CD14-positive monocyte (primary cell): ENCODE data around the gene MED12L. TPM values are rescaled to one million over a fixed set of nuclear protein-coding genes. Genes with fewer than 3 reads are reported as not detected.

ENCODE experiments used
- DNase-seq, 3 donors: peaks; one replicate each; pipeline ENCODE4 v3.0.0-alpha.2; 2011 to 2022
- H2AFZ ChIP-seq: 2 replicates; pipeline ENCODE4 v1.6.0; 2012; ENCODE audit warnings: mild to moderate bottlenecking, low read depth, low read length, inconsistent platforms; ENCODE audit not compliant: insufficient read depth, poor library complexity, severe bottlenecking
- H3K27ac ChIP-seq, 2 donors: 1 replicate in 1 of 2; 2 replicates in 1 of 2; pipeline ENCODE4 v1.5.1; 2012 to 2013; ENCODE audit warnings: low read length in 2 of 2, control low read depth in 1 of 2, inconsistent platforms in 1 of 2, low read depth in 1 of 2, mild to moderate bottlenecking in 1 of 2
- H3K27me3 ChIP-seq, 2 donors: one replicate each; pipeline versions ENCODE4 v1.6.0 to v1.6.1; 2011 to 2013; ENCODE audit warnings: low read length in 2 of 2; ENCODE audit not compliant: control insufficient read depth in 2 of 2, insufficient read depth in 2 of 2
- H3K36me3 ChIP-seq, 2 donors: replicated peaks in 1 of 2; 1 replicate in 1 of 2; 2 replicates in 1 of 2; pipeline versions ENCODE4 v1.5.1 to v1.6.1; 2012 to 2013; ENCODE audit warnings: low read length in 2 of 2, control low read depth in 1 of 2, inconsistent platforms in 1 of 2, mild to moderate bottlenecking in 1 of 2; ENCODE audit not compliant: insufficient read depth in 2 of 2, control insufficient read depth in 1 of 2
- H3K4me1 ChIP-seq, 2 donors: 1 replicate in 1 of 2; 2 replicates in 1 of 2; pipeline versions ENCODE4 v1.5.1 to v1.6.1; 2012 to 2013; ENCODE audit warnings: low read length in 2 of 2, control low read depth in 1 of 2, inconsistent platforms in 1 of 2, mild to moderate bottlenecking in 1 of 2, moderate library complexity in 1 of 2; ENCODE audit not compliant: insufficient read depth in 2 of 2, control insufficient read depth in 1 of 2
- H3K4me2 ChIP-seq: replicated peaks from 2 replicates; pipeline ENCODE3; 2012; ENCODE audit warnings: low read length, moderate library complexity, mild to moderate bottlenecking; ENCODE audit not compliant: poor library complexity, severe bottlenecking; ENCODE audit errors: extremely low read depth
- H3K4me3 ChIP-seq, 3 experiments: fragments of 200-600 bp in 1 of 3; sonication (generic) in 1 of 3; replicated peaks in 1 of 3; 1 replicate in 2 of 3; 2 replicates in 1 of 3; pipeline ENCODE4 v1.5.1; 2011 to 2013; ENCODE audit warnings: low read length in 3 of 3, mild to moderate bottlenecking in 3 of 3, control low read depth in 2 of 3, low read depth in 2 of 3, inconsistent platforms in 1 of 3, moderate library complexity in 1 of 3
- H3K79me2 ChIP-seq: 2 replicates; pipeline ENCODE4 v1.6.0; 2012; ENCODE audit warnings: mild to moderate bottlenecking, control low read depth, inconsistent platforms, low read length, moderate library complexity; ENCODE audit not compliant: insufficient read depth
- H3K9ac ChIP-seq: 2 replicates; pipeline ENCODE4 v1.6.0; 2017; ENCODE audit warnings: low read length, mild to moderate bottlenecking; ENCODE audit not compliant: insufficient read depth, poor library complexity, severe bottlenecking
- H3K9me3 ChIP-seq, 2 donors: replicated peaks in 1 of 2; 1 replicate in 1 of 2; 2 replicates in 1 of 2; pipeline versions ENCODE4 v1.5.1 to v1.6.1; 2012 to 2013; ENCODE audit warnings: low read length in 2 of 2, control low read depth in 1 of 2; ENCODE audit not compliant: control insufficient read depth in 1 of 2, insufficient read depth in 1 of 2
- H4K20me1 ChIP-seq: 2 replicates; pipeline ENCODE4 v1.6.0; 2012; ENCODE audit warnings: mild to moderate bottlenecking, low read length, control low read depth, moderate library complexity; ENCODE audit not compliant: insufficient read depth
- H3K27ac Mint-ChIP-seq, 7 donors: one replicate each; pipeline ENCODE4 v1.8.0; 2020; ENCODE audit warnings: mild to moderate bottlenecking in 7 of 7, mixed read lengths in 7 of 7, moderate library complexity in 6 of 7, inconsistent platforms in 2 of 7
- H3K27me3 Mint-ChIP-seq, 3 donors: one replicate each; pipeline ENCODE4 v1.8.0; 2021 to 2022; ENCODE audit warnings: low read depth in 3 of 3, mild to moderate bottlenecking in 3 of 3, mixed read lengths in 3 of 3, moderate library complexity in 3 of 3, inconsistent platforms in 1 of 3
- H3K36me3 Mint-ChIP-seq, 2 donors: one replicate each; pipeline ENCODE4 v1.8.0; 2020; ENCODE audit warnings: mixed read lengths in 2 of 2, inconsistent platforms in 1 of 2, mild to moderate bottlenecking in 1 of 2
- H3K4me1 Mint-ChIP-seq: one replicate; pipeline ENCODE4 v1.8.0; 2020; ENCODE audit warnings: mild to moderate bottlenecking, mixed read lengths
- H3K4me3 Mint-ChIP-seq, 2 donors: one replicate each; pipeline ENCODE4 v1.8.0; 2020; ENCODE audit warnings: mild to moderate bottlenecking in 2 of 2, mixed read lengths in 2 of 2, moderate library complexity in 1 of 2
- H3K9me3 Mint-ChIP-seq, 7 donors: one replicate each; pipeline ENCODE4 v1.8.0; 2020 to 2022; ENCODE audit warnings: mixed read lengths in 7 of 7, mild to moderate bottlenecking in 6 of 7, moderate library complexity in 6 of 7, inconsistent platforms in 2 of 7
- WGBS: methylation state at CpG from one replicate; pipeline ENCODE4 v1.1.5; 2013; ENCODE audit warnings: missing lambda C conversion rate; ENCODE audit not compliant: insufficient coverage; 5-methylcytosine and 5-hydroxymethylcytosine counted together
- intact Hi-C, 2 donors: fragments of 100-400 bp; cut with micrococcal nuclease; formaldehyde crosslinking; loops; one replicate each; pipeline versions ENCODE4 v1.15.0 to v1.15.1; 2023
- polyA plus RNA-seq, 3 donors: library from polyadenylated mRNA; depleted of rRNA in 1 of 3; unstranded in 2 of 3; stranded (reverse) in 1 of 3; fragments of 300-500 nt in 2 of 3; fragments of >200 nt in 1 of 3; fragmentation: Illumina TruSeq in 2 of 3; gene quantifications; 1 replicate in 2 of 3; 2 replicates in 1 of 3; pipeline ENCODE4 v1.2.3, GENCODE V29; 2012 to 2021
- TF ChIP-seq, protein P1 (sequence below): fragments of 200-600 bp; IDR thresholded peaks from one replicate; pipeline ENCODE4 v1.8.0; 2022; ENCODE audit warnings: antibody characterized with exemption, mild to moderate bottlenecking

MED12L gene
- polyA plus RNA-seq, 3 donors = 0.12 to 0.29 TPM; not detected in 1

DNA sequence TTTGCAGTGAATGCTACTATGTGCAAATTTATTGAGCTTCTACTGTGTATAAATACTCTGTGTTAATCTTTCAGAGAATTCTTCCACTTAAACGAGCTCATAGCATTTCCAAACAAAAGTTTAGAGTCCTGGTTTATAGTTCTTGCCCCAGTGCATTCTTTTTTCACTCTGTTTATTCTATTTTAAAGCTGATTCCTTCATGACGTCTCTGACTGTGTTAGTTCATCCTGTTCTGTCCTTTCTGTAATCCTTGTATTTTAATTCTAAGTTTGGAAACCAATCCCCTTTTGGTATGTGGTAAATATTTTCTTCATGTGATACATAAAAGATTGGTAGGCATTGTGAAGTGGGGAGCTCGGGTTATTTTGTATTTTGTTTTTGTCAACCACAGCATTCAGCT lies 174.2 kb downstream of the MED12L start:
- H4K20me1 ChIP-seq = no peaks in the 10 kb centered on the region
- no peaks in the 10 kb centered on the region for H3K9me3 ChIP-seq
- DNase-seq = no peak
- no peak overlapping the region for H3K27ac ChIP-seq
- H3K36me3 Mint-ChIP-seq = no peaks in the 10 kb centered on the region
- H3K9ac ChIP-seq = no peak overlapping the region
- H3K4me3 ChIP-seq = no peak overlapping the region
- H3K79me2 ChIP-seq = no peaks in the 10 kb centered on the region
- H3K27me3 ChIP-seq = no peaks in the 10 kb centered on the region
- TF ChIP-seq, protein P1, sequence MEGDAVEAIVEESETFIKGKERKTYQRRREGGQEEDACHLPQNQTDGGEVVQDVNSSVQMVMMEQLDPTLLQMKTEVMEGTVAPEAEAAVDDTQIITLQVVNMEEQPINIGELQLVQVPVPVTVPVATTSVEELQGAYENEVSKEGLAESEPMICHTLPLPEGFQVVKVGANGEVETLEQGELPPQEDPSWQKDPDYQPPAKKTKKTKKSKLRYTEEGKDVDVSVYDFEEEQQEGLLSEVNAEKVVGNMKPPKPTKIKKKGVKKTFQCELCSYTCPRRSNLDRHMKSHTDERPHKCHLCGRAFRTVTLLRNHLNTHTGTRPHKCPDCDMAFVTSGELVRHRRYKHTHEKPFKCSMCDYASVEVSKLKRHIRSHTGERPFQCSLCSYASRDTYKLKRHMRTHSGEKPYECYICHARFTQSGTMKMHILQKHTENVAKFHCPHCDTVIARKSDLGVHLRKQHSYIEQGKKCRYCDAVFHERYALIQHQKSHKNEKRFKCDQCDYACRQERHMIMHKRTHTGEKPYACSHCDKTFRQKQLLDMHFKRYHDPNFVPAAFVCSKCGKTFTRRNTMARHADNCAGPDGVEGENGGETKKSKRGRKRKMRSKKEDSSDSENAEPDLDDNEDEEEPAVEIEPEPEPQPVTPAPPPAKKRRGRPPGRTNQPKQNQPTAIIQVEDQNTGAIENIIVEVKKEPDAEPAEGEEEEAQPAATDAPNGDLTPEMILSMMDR = no peak
- peaks cover under 1% of the 10 kb centered on the region for H3K4me1 Mint-ChIP-seq
- no peaks in the 10 kb centered on the region for H3K36me3 ChIP-seq
- intact Hi-C loops = no loop called here
- H3K4me3 Mint-ChIP-seq = no peak overlapping the region
- H3K4me1 ChIP-seq = peaks cover under 1% of the 10 kb centered on the region in 2 donors
- no peak overlapping the region for H3K27ac Mint-ChIP-seq
- H3K27me3 Mint-ChIP-seq = peaks cover 0 to 1% (median 0%) of the 10 kb centered on the region in 3 donors
- WGBS = no CpG with 5 or more reads among the region's 3 CpGs
- H3K9me3 Mint-ChIP-seq = no peaks in the 10 kb centered on the region
- H2AFZ ChIP-seq = no peak overlapping the region
- no peak overlapping the region for H3K4me2 ChIP-seq

DNA sequence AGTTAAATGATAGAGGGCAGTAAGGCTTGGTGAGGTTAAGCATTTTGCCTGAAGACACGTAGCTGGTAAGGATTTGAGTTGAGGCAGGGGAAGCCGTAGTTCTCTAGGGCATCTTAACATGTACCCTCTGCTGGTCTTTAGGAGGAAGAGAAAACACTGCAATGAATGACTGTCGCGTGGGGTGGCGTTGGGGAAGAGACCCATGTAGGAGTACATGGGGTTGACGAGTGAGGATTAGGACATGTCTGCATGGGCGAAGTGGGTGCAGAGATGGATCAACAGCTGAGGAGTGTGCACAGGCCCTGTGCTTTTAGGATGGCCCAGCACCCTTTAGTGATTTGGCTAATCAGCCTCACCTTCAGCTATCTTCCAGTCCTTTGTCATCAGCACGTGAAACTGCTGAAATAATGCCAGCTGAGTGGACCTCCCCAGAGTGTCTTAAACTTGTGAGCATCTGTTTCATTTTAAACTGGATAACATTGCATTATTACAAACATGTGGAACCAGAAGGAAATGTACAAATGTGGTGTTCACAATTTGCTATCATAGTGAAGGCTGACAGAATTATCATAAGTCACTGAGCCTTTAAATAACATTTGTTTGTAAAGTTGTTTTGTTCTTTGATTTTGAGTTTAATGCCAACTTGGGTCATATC lies 177.5 kb downstream of the MED12L start:
- no peak overlapping the region for H3K4me2 ChIP-seq
- H3K4me3 ChIP-seq = no peak overlapping the region
- WGBS = 99% methylated on average over 7 of the region's 8 CpGs
- no peaks in the 10 kb centered on the region for H3K27me3 ChIP-seq
- Mint-ChIP-seq H3K36me3 (no peaks in the 10 kb centered on the region), H3K27ac (no peak overlapping the region), H3K4me3 (no peak overlapping the region), H3K27me3 (peaks cover 0 to 8% (median 1%) of the 10 kb centered on the region in 3 donors), H3K4me1 (peaks cover 20% of the 10 kb centered on the region), H3K9me3 (no peaks in the 10 kb centered on the region)
- no peak overlapping the region for H2AFZ ChIP-seq
- H3K36me3 ChIP-seq = no peaks in the 10 kb centered on the region
- H3K4me1 ChIP-seq = peaks cover 21 to 23% of the 10 kb centered on the region in 2 donors
- H3K9ac ChIP-seq = no peak overlapping the region
- TF ChIP-seq, protein P1 = no peak
- H4K20me1 ChIP-seq = no peaks in the 10 kb centered on the region
- no peaks in the 10 kb centered on the region for H3K79me2 ChIP-seq
- H3K27ac ChIP-seq = no peak overlapping the region
- intact Hi-C loops = no loop called here
- no peaks in the 10 kb centered on the region for H3K9me3 ChIP-seq
- no peak for DNase-seq
